Measurements from ENCODE around the gene PARPBP. TPM values are rescaled to one million over a fixed set of nuclear protein-coding genes. Genes with fewer than 3 reads are reported as not detected.
"Not testable (repeated sequence)": the region's sequence is repeated elsewhere in the genome, so short reads cannot be mapped to it uniquely, and the experiment has no call there.

Gene PARPBP
- total RNA-seq, 4 donors from 2014 or later, result 0.45 to 0.83 (median 0.64) TPM

DNA sequence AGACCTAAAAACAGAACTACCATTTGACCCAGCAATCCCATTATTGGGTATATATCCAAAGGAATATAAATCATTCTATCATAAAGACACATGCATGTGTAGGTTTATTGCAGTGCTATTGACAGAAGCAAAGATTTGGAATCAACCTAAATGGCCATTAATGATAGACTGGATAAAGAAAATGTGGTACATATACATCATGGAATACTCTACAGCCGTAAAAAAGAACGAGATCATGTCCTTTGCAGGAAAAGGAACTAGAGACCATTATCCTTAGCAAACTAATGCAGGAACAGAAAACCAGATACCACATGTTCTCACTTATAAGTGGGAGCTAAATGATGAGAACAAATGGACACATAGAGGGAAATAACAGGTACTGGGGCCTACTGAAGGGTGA is 11.5 kb downstream of the PARPBP start:
- H3K4me3 ChIP-seq; intact Hi-C loops (cut with DNase I); DNase-seq (ENCODE audit: extremely low spot score); H3K9me3 ChIP-seq; H3K27ac ChIP-seq (replicated peaks in 1 of 4); H3K4me1 ChIP-seq; H3K27me3 ChIP-seq; H3K36me3 ChIP-seq: not testable (repeated sequence)
- WGBS, result 97% methylated on average over 2 of the region's 2 CpGs

DNA sequence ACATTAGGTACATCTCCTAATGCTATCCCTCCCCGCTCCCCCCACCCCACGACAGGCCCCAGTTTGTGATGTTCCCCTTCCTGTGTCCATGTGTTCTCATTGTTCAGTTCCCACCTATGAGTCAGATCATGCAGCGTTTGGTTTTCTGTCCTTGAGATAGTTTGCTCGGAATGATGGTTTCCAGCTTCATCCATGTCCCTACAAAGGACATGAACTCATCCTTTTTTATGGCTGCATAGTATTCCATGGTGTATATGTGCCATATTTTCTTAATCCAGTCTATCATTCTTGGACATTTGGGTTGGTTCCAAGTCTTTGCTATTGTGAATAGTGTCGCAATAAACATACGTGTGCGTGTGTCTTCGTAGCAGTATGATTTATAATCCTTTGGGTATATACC is 17.6 kb downstream of the PARPBP start:
- DNase-seq (ENCODE audit: extremely low spot score); H3K27me3 ChIP-seq; H3K4me1 ChIP-seq; H3K9me3 ChIP-seq; H3K4me3 ChIP-seq; H3K27ac ChIP-seq (replicated peaks in 1 of 4); intact Hi-C loops (cut with DNase I); H3K36me3 ChIP-seq: not testable (repeated sequence)
- 97% methylated on average over 8 of the region's 8 CpGs for WGBS

DNA sequence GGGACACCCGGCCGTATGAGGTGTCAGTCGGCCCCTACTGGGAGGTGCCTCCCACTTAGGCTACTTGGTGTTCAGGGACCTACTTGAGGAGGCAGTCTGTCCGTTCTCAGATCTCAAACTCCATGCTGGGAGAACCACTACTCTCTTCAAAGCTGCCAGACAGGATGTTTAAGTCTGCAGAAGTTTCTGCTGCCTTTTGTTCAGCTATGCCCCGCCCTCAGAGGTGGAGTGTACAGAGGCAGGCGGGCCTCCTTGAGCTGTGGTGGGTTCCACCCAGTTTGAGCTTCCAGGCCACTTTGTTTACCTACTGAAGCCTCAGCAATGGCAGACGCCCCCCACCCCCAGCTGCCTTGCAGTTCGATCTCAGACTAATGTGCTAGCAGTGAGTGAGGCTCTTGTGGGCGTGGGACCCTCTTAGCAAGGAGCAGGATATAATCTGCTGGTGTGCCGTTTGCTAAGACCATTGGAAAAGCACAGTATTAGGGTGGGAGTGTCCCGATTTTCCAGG is 22.9 kb downstream of the PARPBP start:
- WGBS, result 94% methylated on average over 11 of the region's 11 CpGs
- H3K4me1 ChIP-seq; DNase-seq (ENCODE audit: extremely low spot score); H3K27ac ChIP-seq (replicated peaks in 1 of 4); H3K9me3 ChIP-seq; intact Hi-C loops (cut with DNase I); H3K27me3 ChIP-seq; H3K4me3 ChIP-seq; H3K36me3 ChIP-seq: not testable (repeated sequence)

DNA sequence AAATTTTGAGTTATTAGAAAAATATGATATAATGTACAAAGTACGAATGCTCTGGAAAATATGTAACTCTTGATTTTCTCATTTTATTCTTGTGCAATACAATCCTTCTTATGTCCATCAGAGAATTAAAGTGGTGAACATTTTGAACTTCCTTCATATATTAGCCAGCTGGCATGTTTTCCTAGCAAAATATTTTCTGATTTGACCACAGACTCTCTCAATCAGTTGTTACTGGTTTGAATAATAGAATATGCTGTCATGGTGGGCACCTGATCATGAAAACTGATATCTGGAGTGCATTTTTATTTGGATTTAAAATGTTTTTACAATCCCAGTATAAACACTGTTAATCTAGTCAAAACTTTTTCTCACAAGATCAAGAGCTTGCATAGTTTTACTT is 24.2 kb downstream of the PARPBP start:
- H3K4me3 ChIP-seq, result no peak overlapping the region
- H3K27me3 ChIP-seq, result no peaks in the 10 kb centered on the region
- TF ChIP-seq EP300 (IDR thresholded peaks at IDR 0.05), result no peak
- no peak for TF ChIP-seq POLR2A (IDR thresholded peaks at IDR 0.05; ENCODE audit: low read depth)
- TF ChIP-seq POLR2AphosphoS5 (IDR thresholded peaks at IDR 0.05), result no peak
- TF ChIP-seq, protein P1, sequence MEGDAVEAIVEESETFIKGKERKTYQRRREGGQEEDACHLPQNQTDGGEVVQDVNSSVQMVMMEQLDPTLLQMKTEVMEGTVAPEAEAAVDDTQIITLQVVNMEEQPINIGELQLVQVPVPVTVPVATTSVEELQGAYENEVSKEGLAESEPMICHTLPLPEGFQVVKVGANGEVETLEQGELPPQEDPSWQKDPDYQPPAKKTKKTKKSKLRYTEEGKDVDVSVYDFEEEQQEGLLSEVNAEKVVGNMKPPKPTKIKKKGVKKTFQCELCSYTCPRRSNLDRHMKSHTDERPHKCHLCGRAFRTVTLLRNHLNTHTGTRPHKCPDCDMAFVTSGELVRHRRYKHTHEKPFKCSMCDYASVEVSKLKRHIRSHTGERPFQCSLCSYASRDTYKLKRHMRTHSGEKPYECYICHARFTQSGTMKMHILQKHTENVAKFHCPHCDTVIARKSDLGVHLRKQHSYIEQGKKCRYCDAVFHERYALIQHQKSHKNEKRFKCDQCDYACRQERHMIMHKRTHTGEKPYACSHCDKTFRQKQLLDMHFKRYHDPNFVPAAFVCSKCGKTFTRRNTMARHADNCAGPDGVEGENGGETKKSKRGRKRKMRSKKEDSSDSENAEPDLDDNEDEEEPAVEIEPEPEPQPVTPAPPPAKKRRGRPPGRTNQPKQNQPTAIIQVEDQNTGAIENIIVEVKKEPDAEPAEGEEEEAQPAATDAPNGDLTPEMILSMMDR (IDR thresholded peaks at IDR 0.05), result no peak
- intact Hi-C loops (cut with DNase I), result no loop called here
- no peak overlapping the region for H3K27ac ChIP-seq (replicated peaks in 1 of 4)
- no peaks in the 10 kb centered on the region for H3K9me3 ChIP-seq
- H3K4me1 ChIP-seq, result no peaks in the 10 kb centered on the region
- 65% methylated on average over 1 of the region's 1 CpG for WGBS
- no peak for DNase-seq (ENCODE audit: extremely low spot score)
- H3K36me3 ChIP-seq, result no peaks in the 10 kb centered on the region

GRCh38 chr12:102147062-102147587 is 27.1 kb downstream of the PARPBP start:
- H3K4me3 ChIP-seq; H3K36me3 ChIP-seq; H3K27ac ChIP-seq (replicated peaks in 1 of 4); H3K27me3 ChIP-seq; H3K9me3 ChIP-seq; H3K4me1 ChIP-seq; intact Hi-C loops (cut with DNase I); DNase-seq (ENCODE audit: extremely low spot score): not testable (repeated sequence)
- 100% methylated on average over 4 of the region's 4 CpGs for WGBS

GRCh38 chr12:102155206-102155605 is 35.2 kb downstream of the PARPBP start:
- H3K27me3 ChIP-seq; H3K36me3 ChIP-seq; H3K4me1 ChIP-seq; H3K4me3 ChIP-seq; H3K9me3 ChIP-seq; DNase-seq (ENCODE audit: extremely low spot score); H3K27ac ChIP-seq (replicated peaks in 1 of 4); intact Hi-C loops (cut with DNase I): not testable (repeated sequence)
- WGBS, result 96% methylated on average over 3 of the region's 3 CpGs

DNA sequence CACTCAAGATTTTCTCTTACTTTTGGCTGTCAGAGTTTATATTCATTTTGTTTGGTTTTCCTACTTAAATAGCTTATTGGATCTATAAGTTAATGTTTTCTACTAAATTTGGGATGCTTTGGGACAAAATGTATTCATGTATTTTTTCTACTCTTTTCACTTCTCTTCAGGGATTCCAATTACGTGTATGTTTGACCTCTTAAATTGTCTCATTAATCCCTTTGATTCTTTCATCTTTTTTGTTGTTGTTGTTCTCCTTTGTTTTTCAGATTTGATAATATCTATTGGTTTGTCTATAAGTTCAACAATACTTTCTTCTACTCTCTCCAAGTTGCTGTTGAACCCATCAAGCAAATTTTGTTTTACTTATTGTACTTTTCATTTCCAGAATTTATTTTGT is 43.4 kb downstream of the PARPBP start:
- DNase-seq (ENCODE audit: extremely low spot score), result no peak
- Histone ChIP-seq H3K4me3 (no peak overlapping the region), H3K27me3 (no peaks in the 10 kb centered on the region), H3K36me3 (no peaks in the 10 kb centered on the region), H3K9me3 (no peaks in the 10 kb centered on the region), H3K27ac (replicated peaks in 1 of 4) (no peak overlapping the region), H3K4me1 (no peaks in the 10 kb centered on the region)
- WGBS, result 93% methylated on average over 1 of the region's 1 CpG
- intact Hi-C loops (cut with DNase I), result no loop called here
- TF ChIP-seq, protein P1 (IDR thresholded peaks at IDR 0.05), result no peak
- TF ChIP-seq EP300 (IDR thresholded peaks at IDR 0.05) (no peak), POLR2AphosphoS5 (IDR thresholded peaks at IDR 0.05) (no peak), POLR2A (IDR thresholded peaks at IDR 0.05; ENCODE audit: low read depth) (no peak)
